Stimulated activated CD8-positive, alpha-beta memory T cell treated with anti-CD3 and anti-CD28 coated beads, Interleukin-15, amount 100 ng/mL, for 1 hour (primary cell): ENCODE data around the gene PPIP5K2.
A peak's percentile ranks its signal among the peaks of the same experiment; 100 is the strongest.

Experiments used
- DNase-seq: peaks from one replicate; pipeline ENCODE4 v3.0.0-alpha.2; 2020; ENCODE audit warnings: low read depth

Gene PPIP5K2

GRCh38 chr5:103245761-103246160 is 125.7 kb downstream of the PPIP5K2 start:
- no peak for DNase-seq

- no peak for DNase-seq
These were observed 127.0 kb downstream of the PPIP5K2 start for GRCh38 chr5:103247118-103247517.

GRCh38 chr5:103249068-103249467 is 129.0 kb downstream of the PPIP5K2 start:
- DNase-seq = no peak

- DNase-seq = no peak
These were observed 134.8 kb downstream of the PPIP5K2 start for GRCh38 chr5:103254921-103255320.

GRCh38 chr5:103255691-103256090 is 135.6 kb downstream of the PPIP5K2 start:
- no peak for DNase-seq

GRCh38 chr5:103256178-103256577 is 136.1 kb downstream of the PPIP5K2 start:
- DNase-seq = no peak

- DNase-seq = peak; percentile 90
These were observed 138.4 kb downstream of the PPIP5K2 start, which contains the start of gene MACIR for GRCh38 chr5:103258368-103258956. TSS of gene MACIR (plus strand) at chr5:103258763. CDS start at chr5:103275920, 17,157 bp downstream.

GRCh38 chr5:103258957-103259704 is 139.0 kb downstream of the PPIP5K2 start:
- DNase-seq = peak; percentile 7

GRCh38 chr5:103259705-103260355 is 139.7 kb downstream of the PPIP5K2 start:
- no peak for DNase-seq

- DNase-seq = no peak
These were observed 140.8 kb downstream of the PPIP5K2 start for GRCh38 chr5:103260951-103261350.
